Body of pancreas (tissue), 4 donors: ENCODE measurements around the gene NCR2.

Experiments
- POLR2A ChIP-seq, 3 donors: fragments of 450-650 bp; IDR thresholded peaks; one replicate each; pipeline ENCODE4 v1.6.1; 2016; ENCODE audit warnings: antibody characterized with exemption in 3 of 3, mild to moderate bottlenecking in 2 of 3
- TF ChIP-seq, protein P1 (sequence below), 7 experiments: fragments of 450-650 bp in 4 of 7; fragments of 200-600 bp in 3 of 7; sonication (generic) in 3 of 7; IDR thresholded peaks; one replicate each; pipeline ENCODE4 v1.5.1; 2016 to 2019; ENCODE audit warnings: antibody characterized with exemption in 7 of 7

DNA sequence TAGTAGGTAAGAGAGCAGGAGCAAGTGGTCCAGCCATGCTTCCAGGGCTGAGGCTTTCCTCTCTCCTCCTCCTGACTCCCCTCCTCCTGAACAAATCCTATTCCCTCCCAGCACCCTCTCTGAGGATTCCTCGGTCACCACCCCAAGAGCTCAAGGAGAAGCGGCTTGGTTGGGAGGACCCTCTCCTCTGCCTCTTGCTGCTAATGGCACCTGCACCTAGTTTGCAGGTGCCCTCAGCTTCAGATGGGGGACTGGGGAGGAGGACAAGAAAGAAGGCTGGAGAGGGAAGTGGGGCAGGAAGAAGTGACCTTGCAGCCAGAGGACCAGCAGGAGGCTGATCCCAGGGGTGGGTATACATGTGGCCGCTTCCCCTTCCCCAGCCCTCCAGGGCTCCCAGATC lies 17.5 kb downstream of the NCR2 start:
- TF ChIP-seq POLR2A (IDR thresholded peaks at IDR 0.05): no peak
- TF ChIP-seq, protein P1, sequence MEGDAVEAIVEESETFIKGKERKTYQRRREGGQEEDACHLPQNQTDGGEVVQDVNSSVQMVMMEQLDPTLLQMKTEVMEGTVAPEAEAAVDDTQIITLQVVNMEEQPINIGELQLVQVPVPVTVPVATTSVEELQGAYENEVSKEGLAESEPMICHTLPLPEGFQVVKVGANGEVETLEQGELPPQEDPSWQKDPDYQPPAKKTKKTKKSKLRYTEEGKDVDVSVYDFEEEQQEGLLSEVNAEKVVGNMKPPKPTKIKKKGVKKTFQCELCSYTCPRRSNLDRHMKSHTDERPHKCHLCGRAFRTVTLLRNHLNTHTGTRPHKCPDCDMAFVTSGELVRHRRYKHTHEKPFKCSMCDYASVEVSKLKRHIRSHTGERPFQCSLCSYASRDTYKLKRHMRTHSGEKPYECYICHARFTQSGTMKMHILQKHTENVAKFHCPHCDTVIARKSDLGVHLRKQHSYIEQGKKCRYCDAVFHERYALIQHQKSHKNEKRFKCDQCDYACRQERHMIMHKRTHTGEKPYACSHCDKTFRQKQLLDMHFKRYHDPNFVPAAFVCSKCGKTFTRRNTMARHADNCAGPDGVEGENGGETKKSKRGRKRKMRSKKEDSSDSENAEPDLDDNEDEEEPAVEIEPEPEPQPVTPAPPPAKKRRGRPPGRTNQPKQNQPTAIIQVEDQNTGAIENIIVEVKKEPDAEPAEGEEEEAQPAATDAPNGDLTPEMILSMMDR (IDR thresholded peaks at IDR 0.05): no peak
